GM12875 (cell line): ENCODE results near the gene SERINC5.

Source experiments
- H3K4me3 ChIP-seq: one replicate; pipeline ENCODE4 v1.5.1; 2011; ENCODE audit warnings: low read depth, low read length, control low read depth
- TF ChIP-seq, protein P1 (sequence below): IDR thresholded peaks from 2 replicates; pipeline ENCODE4 v1.5.1; 2011; ENCODE audit warnings: low read depth, mild to moderate bottlenecking, control low read depth, inconsistent platforms, low read length, moderate library complexity, borderline replicate concordance; ENCODE audit not compliant: insufficient read depth

The SERINC5 gene

GRCh38 chr5:80217667-80218066 is 38.2 kb downstream of the SERINC5 start:
- TF ChIP-seq, protein P1, sequence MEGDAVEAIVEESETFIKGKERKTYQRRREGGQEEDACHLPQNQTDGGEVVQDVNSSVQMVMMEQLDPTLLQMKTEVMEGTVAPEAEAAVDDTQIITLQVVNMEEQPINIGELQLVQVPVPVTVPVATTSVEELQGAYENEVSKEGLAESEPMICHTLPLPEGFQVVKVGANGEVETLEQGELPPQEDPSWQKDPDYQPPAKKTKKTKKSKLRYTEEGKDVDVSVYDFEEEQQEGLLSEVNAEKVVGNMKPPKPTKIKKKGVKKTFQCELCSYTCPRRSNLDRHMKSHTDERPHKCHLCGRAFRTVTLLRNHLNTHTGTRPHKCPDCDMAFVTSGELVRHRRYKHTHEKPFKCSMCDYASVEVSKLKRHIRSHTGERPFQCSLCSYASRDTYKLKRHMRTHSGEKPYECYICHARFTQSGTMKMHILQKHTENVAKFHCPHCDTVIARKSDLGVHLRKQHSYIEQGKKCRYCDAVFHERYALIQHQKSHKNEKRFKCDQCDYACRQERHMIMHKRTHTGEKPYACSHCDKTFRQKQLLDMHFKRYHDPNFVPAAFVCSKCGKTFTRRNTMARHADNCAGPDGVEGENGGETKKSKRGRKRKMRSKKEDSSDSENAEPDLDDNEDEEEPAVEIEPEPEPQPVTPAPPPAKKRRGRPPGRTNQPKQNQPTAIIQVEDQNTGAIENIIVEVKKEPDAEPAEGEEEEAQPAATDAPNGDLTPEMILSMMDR: no peak
- no peak overlapping the region for H3K4me3 ChIP-seq

DNA sequence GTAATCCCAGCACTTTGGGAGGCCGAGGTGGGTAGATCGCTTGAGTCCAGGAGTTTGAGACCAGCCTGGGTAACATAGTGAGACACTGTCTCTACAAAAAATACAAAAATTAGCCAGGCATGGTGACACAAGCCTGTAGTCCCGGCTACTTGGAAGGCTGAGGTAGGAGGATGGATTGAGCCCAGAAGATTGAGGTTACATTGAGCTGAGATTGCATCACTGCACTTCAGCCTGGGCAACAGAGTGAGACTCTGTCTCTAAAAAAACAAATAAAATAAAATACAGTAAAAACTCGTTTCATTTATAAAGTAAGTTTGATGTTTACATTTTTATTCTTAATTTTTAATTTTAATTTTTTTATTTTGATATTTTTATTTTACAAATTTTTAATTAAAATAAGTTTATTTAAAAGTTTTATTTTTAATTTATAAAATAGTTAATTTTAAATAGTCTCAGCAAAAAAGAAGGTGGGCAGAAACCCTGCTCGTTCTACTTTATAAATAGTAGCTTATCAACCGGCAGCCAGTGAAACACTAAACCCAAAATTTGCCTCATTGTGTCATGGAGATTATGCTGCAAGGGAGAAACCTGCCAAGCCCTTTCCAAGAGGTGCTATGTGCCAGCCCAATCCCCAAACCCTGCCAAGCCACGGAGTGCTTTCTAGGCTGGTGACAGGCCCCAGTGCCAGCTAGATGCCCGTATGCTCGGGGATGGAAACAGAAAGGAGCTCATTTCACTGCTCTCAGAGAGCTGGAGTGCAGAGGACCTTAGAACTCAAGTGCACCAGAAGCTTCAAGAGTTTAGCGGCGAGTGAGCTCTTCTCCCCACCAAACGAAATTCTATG is 38.9 kb downstream of the SERINC5 start:
- no peak overlapping the region for H3K4me3 ChIP-seq
- TF ChIP-seq, protein P1: no peak

DNA sequence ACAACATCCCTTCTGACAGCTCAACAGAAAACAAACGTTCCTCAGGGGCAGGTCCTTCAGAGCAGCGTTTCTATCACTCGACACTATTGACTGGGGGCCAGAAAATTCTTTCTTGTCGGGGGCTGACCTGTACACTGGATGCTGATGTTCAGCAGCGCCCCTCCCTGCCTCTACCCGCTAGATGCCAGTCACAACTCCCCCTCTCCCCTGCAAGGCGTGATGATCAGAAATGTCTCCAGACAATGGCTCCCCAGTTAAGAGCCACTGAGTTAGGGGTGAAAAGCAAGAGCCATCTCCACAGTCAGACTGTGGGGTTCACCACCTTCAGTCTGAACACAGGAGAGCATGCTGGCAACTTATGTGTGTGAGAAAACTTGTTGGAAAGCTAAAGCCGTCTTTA is 39.8 kb downstream of the SERINC5 start:
- no peak overlapping the region for H3K4me3 ChIP-seq

GRCh38 chr5:80215523-80215922 is 40.3 kb downstream of the SERINC5 start:
- H3K4me3 ChIP-seq: no peak overlapping the region
- TF ChIP-seq, protein P1: no peak

More for the DNA sequence above, 39.8 kb downstream of the SERINC5 start:
- TF ChIP-seq, protein P1: no peak

GRCh38 chr5:80213466-80213865 is 42.4 kb downstream of the SERINC5 start:
- no peak overlapping the region for H3K4me3 ChIP-seq
- TF ChIP-seq, protein P1: no peak

- TF ChIP-seq, protein P1: no peak
- H3K4me3 ChIP-seq: no peak overlapping the region
Observed at GRCh38 chr5:80212171-80212667, 43.6 kb downstream of the SERINC5 start.

DNA sequence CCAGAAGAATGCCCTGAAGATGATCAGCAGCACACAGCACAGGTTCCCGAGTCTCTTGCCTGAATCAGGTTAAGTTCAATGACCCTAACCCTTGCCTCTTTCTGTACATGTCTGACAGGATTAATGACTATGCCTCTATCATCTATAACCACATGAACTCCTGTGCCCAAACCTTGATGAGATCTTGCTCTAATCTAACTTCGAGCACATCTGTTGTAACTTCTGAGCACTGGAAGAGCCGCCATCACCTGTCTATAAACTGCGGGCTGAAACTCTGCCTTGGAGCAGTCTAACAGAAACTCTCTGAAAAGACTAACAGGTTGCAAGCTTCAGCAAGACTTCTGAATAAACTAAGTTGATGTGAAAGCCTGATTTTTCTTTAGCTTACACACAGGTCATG is 44.5 kb downstream of the SERINC5 start:
- H3K4me3 ChIP-seq: no peak overlapping the region
- TF ChIP-seq, protein P1: no peak
